NCI-H226 (cell line): ENCODE measurements around the gene LRRC46.

Experiments
- DNase-seq: peaks from one replicate; pipeline ENCODE4 v3.0.0-alpha.2; 2015

The LRRC46 gene

GRCh38 chr17:47810200-47810821 is 21.2 kb upstream of the LRRC46 start:
- peak; percentile 89 for DNase-seq

DNA sequence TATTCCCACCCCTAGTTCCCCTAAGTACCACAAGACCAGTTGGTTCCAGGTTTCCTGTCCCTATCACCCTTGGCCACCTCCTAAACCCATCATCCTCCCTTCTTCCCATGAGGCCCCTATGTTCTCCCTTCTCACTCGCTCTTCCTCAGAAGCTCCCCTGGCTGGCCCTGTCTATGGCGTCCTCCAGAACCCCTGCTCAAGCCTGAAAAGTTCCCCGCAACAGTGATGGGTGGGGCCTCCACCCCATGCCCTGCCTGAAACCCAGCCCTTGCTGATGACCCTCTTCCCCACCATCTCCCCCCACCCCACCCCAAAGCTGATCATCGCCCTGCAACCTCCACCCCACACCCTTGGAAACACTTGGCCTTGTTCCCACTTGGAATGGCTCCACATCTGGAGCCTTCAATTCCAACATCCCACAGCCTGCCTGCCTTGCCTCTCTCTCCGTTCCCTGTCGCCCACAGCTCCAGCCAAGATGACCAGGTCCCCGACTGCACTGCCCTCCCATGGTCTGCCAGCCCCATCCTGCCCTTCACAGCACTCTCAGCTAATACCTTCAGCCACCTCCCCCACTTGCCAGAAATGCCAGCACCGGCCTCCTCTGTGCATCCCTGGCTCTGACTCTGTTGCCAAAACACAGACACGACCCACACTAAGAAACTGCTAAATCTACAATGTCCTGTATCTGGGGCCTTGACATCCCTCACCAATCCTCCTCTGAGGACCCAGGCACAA is 20.4 kb upstream of the LRRC46 start:
- no peak for DNase-seq

- DNase-seq, result no peak
Measured at GRCh38 chr17:47811709-47812108, 19.8 kb upstream of the LRRC46 start.

GRCh38 chr17:47812146-47812920 is 19.1 kb upstream of the LRRC46 start:
- no peak for DNase-seq

- DNase-seq, result no peak
Measured at GRCh38 chr17:47813077-47813476, 18.4 kb upstream of the LRRC46 start.

DNA sequence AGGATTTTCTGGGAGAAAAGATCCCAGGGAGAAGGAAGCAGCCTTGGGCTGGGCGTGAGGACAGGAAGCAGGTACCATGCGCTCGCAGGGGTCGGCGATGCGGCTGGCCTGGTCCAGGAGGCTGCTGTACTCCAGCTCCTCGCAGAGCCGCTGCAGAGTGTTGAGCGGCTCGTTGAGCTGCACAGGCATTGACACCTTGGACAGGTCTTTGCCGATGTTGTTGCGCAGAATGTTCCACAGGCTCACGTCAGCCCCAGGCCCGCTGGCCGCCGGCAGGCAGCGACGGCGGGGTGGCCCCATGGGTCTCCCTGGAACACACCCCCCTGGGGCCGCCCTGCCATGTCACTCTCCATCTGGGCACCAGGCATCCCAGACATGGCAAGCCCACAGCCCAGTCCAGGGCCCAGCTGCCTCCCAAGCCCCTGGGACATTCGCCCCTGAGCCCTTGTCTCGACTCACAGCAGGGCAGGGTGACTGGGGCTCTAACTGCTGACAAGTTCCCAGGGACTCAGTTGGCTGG is 17.9 kb upstream of the LRRC46 start:
- no peak for DNase-seq

GRCh38 chr17:47815106-47815918 is 16.2 kb upstream of the LRRC46 start:
- no peak for DNase-seq

DNA sequence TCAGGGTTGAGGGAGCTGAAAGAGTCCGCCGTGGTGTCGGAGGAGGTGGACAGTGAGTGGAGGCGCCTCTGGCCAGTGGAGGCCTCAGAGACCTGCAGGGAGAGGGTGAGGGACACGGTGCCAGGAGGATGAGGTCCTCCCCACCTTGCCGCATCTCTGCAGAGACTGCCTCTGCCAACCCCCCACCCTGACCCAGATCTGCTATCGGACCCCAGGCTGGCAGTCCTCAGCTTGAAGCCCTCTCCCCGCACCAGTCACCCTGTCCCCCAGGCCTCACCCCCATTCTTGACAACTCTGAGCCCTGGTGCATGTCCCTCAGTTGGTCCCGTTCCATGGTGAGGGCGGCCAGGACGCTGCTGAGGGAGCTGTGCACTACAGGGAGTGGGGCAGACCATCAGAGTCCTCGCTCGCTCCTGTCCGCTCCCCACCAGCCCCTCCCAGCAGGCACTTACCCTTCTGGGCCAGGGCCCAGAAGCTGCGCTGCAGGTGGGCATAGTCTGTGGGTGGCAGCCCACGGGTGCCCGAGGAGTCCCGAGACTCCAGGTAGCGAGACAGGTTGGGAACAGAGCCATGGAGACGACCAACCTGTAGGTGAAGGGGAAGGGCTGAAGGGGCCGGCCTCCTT is 15.2 kb upstream of the LRRC46 start:
- no peak for DNase-seq

- DNase-seq, result no peak
Measured at GRCh38 chr17:47816947-47817346, 14.5 kb upstream of the LRRC46 start.

DNA sequence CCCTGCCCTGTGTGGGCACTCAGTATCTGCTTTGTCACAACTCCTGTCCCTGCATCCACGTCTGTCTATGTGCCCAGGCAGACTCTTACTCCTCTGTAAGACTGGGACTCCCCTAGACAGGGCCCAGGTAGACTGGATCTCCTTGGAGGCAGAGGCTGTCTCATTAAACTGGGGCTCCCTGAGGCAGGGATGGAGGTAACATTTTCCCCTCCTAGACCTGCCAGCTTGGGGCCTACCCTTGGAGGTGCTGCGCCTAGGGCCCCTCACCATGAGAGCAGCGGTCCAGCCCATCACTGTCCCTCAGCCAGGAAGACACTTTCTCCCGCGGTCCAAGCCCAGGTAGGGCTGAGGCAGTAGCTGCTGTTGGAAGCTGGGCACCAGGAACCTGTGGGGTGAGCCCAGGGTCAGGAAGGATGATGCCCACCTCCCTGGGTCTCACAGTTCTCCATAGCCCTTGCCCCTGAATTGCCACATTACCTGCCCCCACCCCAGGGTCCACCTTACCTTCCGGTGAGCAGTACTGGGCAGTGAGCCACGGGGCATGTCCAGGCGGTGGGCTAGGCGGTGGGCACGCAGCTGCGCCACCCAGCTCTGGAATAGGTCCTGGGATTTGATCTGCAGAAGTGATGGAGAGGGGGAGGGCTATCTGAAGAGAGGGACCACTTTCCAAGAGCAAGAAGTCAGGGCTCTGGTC is 13.3 kb upstream of the LRRC46 start:
- no peak for DNase-seq

DNA sequence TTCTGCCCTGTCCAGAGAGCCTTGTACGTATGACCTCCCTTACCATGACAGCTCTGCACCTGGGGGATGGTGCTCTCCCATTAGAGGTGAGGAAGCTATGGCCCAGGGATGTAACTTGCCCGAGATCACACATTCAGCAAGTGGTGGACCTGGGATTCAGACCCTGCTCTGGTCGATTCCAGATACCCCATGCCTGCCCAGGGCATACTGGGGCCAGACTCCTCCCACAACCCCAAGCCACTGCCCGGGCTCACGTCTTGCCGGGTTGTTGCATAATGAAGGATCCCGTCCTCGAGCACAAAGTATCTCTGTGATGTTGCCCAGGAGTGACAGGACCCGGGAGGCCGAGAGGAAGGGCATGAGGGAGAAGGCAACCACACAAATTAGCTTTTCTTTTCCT is 12.0 kb upstream of the LRRC46 start:
- no peak for DNase-seq

DNA sequence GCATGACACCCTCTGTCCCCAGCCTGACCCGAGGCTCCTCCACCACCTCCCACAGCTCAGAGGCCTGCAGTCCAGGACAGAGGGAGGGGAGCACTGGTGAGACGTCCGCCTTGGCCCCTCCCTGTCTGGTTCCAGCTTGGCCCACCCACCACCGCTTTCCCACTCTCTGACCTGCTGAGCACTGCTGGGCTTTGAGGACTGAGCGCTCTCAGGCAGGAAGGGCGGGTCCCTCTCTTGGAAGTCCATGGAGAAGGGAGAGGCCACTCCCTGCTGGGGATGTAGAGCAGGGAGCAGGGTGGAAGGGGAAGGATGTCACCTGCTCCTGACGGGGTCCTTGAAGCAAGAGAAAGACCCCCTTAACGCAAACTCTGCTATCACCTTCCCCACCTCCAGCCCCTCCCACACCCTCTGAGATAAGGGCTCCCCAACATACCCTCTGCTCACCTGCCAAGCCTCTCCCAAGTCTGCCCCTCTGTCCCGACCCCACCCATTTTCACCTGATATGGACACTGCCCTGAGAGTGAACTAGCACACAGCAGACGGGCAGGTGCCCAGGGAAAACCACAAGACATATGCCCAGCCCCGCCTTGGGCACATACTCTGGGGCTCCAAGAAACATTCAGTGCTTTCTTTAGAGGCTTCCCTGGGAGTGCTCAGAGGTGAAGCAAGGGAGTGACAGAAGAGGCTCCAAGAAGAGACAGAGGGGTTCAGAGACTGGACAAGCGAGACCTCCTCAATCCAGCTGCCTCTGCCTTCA is 11.3 kb upstream of the LRRC46 start:
- no peak for DNase-seq

DNA sequence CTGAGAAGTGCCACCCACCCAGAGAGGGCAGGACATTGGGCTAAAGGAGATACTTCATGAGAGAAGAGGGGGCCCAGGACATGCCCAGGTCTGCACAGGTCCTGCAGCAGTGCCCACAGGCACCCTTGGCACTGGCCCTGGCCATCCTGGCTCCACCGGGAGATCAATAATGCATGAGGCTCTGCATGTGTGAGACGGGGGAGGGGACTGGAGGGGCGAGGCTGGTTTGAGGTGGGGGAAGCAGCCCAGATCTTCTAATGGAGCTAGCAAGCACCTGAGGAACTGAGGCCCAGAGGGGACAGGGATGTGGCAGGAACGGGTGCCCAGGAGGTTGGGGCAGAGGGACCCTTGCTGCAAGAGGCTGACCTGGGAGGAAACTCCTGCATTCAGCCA is 10.4 kb upstream of the LRRC46 start:
- DNase-seq, result no peak

- DNase-seq, result peak; percentile 75
Measured at GRCh38 chr17:47821424-47822391, 9.8 kb upstream of the LRRC46 start, which contains the start of gene OSBPL7. OSBPL7 (minus strand) TSS chr17:47821794; CDS start chr17:47820278, 1,516 bp downstream.

DNA sequence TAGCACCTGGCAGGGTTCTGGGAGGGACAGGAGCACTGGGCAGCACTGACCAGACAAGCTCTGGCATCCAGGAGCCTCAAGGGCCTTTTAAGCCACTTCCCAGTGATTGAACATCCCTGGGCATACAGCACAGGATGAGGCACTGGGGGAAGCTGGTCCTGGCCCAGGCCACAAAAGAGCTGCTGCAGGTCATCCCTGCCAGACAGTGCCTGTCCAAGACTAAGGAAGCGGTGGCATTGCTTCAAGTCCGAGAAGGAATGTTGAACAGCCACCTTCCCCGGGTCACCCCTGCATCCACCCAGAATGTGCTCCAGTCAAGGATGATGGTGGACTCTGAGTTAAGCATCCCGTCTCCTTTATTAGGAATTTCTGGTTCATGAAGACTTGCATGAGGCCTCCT is 8.7 kb upstream of the LRRC46 start:
- DNase-seq, result no peak

DNA sequence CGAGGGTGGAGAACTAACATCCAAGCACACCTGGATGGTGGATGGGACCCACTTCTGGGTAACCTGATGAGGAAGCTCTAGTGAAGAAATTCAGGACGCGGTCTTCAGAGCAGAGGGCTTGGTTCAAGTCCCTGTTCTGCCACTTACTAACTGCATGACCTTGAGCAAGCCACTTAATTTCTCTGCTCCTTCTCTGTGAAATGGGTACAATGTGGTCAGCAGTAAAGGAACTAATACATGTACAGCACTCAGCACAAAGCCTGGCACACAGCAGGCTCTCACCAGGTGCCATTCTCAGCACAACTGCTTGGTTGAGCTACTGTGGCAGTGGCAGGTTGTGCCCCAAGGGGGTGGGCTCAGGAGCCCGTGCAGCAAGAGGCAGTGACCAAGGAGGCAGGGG is 8.0 kb upstream of the LRRC46 start:
- DNase-seq, result no peak

DNA sequence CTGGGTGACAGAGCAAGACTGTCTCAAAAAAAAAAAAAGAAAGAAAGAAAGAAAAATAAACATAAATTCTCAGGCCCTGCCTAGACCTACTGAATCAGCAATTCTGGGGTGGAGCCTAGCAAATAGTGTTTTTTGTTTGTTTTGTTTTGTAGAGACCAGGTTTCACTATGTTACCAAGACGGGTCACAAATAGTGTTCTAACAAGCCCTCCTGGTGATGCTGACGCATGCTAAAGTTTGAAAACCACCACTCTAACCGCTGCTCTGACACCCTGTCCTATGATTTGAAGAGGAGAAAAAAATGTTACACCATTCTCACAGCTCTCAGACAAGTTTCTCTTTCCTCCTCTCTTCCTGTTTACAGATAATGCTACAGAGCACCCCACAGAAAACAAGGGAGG is 1.6 kb upstream of the LRRC46 start:
- no peak for DNase-seq

GRCh38 chr17:47830396-47831002 is 971 bp upstream of the LRRC46 start:
- DNase-seq, result no peak

DNA sequence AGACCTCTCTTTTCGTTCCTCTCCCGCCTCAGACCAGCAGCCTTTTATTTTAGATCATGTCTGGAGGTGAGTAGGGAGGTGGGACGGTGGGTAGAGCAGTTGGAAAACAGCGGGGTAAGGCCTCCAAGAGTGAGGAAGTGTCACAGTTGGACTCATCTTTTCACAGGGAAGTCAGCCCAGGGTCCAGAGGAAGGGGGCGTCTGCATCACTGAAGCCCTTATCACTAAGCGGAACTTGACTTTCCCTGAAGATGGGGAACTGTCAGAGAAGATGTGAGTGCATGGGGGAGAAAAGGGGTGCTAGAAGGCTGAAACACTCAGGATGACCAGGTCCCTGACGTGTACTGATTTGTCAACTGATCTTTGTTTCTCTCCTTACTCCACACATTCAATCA is 461 bp downstream of the LRRC46 start:
- DNase-seq, result no peak
